Activated CD4-positive, alpha-beta T cell treated with anti-CD3 and anti-CD28 coated beads, Interleukin-2, amount 50 U/mL, for 1 hour (primary cell): ENCODE data around the gene NAT9.

ENCODE experiments used
- DNase-seq: peaks from one replicate; pipeline ENCODE4 v3.0.0-alpha.2; 2020

NAT9 gene

GRCh38 chr17:74804683-74805082, 28.5 kb upstream of the NAT9 start:
- DNase-seq: no peak

DNA sequence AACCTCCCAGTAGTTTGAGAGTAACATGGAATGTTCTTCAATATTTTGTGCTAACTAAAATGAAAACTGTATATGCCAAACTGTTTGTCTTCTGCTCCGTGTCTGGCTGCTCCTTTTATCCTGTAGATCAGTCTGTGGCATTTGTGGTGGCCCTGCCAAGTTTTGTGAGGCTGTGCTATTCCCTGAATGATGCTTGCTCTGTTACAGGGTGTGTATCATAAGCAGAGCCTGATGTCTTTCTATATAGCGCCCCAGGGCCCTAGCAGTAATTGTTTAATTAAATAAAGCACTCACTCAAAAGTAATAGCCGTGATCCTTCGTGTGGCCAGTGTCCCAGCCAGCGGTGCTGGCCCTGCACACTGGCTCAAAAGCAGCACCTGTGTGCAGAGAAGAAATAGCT, 27.8 kb upstream of the NAT9 start:
- no peak for DNase-seq

DNA sequence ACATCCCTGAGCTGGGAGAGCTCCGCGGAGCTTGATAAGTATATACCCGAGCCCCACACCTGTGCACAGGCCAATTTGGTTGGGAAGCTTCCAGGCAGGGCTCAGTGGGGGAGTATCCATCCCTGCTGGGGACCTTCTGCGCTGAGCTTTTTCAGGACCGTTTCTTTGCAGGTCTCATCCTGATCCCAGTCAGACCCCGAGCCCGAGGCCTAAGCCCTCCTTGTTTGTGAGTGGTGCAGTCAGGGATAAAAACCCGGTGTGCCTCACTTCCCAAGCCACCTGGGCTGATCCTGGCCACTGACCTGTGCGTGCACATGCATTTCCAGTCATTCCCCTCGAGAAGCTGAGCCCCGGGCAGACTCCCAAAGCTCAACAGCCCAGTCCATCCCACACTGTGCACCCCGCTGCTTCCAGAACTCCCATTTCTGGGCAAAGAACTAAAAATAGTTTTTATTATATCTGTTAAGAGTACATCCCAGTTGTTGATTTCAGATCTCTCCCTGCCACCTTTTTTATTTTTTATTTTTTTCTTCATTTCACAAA, 27.3 kb upstream of the NAT9 start:
- no peak for DNase-seq

DNA sequence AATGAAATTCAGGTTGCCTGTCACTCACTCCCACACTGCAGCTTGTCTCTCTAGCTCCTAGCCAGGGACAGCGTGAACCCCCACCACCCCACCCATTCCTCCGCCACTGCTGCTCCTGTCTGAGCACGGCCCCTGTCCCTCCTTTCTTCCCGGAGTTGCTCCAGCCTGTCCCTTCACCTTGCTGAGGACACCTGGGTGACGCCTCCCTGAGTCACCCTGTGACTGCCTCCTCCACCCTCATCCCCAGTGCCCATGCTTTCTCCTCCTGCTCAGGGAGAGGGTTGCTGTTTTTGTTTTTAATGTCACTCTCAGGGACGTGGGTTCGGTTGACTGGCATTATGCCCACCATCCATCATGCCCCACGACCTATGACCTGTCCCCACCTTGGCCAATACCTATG, 25.8 kb upstream of the NAT9 start:
- DNase-seq: no peak

DNA sequence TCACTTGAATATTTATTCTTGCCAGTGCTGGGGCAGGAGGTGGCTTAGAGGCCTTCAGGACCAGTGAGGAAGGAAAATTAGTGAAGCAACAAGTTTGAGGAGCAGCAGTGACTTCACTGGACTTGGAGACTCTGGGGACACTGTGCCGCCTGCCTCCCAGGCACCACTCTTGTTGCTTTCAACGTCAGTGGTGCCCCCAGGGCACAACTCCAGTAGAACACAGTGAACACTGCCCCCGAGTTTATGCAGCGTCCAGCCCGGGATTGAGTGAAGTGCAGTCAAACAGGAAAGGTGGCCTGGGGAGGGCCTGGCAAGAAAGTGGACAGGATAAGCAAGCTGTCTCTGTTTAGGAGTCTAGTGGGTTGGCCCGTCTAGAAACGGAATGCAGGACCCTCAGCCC, 24.4 kb upstream of the NAT9 start:
- DNase-seq: no peak

DNA sequence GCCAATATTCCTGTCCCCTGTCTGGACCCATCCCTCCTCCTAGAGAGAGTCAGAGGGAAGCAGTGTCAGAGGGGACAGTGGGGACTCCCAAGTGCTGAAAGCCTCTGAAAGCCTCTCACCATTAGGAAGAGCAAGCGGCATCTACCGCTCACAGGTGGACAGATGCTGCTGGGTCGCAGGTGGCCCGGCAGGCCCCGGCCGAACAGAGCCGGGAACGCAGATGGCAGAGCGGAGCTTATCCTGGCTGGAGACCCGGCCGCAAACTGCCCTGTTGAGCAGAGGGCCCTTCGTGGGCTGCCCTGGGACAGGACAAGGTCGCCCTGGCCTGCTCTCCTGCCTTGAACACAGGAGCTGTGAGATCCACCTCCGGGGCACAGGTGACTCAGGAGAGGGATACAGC, 23.0 kb upstream of the NAT9 start:
- DNase-seq: no peak

GRCh38 chr17:74798239-74798707, 22.1 kb upstream of the NAT9 start:
- no peak for DNase-seq

- DNase-seq: no peak
Measured at GRCh38 chr17:74797824-74798223, 21.7 kb upstream of the NAT9 start.

GRCh38 chr17:74796866-74797265, 20.7 kb upstream of the NAT9 start:
- DNase-seq: no peak

DNA sequence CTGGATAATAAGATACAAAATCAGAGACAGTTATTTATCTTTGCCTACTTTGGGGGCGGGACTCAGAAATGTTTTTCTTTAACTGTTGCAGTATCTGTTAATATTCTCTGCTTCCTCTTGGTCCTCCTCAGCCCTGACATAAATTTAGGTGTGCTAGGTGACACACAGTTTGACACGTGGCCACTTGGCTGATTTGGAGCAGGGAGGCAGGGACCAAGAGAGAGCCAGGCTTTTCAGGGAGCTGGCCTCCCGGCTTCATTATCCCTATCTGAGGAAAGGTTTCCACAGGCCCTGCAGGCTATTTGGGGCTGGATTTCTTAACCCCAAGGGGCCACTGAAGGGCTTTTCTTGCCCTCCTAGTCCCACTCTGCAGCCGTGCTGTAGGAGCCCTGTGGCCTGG, 20.1 kb upstream of the NAT9 start:
- no peak for DNase-seq

- no peak for DNase-seq
Measured at GRCh38 chr17:74795327-74796020, 19.3 kb upstream of the NAT9 start.

- DNase-seq: no peak
Measured at GRCh38 chr17:74792586-74793105, 16.5 kb upstream of the NAT9 start.

DNA sequence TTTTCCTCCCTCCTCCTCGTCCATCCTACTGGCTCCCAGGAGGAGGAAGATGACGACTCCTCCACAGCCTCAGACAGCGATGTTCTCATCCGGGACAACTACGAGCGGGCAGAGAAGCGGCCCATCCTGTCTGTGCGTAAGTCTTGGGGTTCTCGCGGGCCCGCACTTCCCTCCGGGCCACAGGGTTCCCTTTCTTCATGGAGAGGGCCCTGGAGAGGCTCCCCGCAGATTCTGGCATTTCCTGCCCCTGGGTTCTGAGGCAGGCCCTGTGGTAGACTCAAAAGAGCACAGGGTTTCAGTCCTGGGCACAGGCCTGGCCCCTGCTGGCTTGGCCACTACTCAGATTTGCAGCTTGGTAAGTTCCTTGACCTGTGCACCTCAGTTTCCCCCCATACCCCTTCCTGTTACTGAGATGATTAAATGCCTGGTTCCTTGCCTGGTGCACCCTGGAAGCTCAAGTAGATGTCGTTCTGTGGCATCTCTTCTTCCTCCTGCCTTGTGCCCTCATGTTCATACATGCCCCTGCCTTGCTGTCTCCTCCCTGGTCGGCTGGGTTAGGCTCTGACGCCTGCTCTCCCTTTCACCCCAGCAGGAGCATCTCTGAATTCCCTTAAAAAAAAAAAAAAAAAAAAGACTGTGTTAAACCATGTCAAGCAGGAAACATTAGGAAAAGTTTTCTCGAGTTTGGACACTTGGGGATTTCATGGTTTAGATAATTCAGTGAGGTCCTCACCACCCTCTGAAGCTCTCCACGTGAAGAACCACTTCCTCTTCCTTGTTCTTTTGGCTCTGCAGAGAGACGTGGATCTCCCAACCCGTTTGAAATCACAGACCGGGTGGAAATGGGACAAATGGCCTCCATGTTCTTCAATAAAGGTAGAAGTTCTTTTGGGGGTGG, 14.3 kb upstream of the NAT9 start:
- DNase-seq: no peak

DNA sequence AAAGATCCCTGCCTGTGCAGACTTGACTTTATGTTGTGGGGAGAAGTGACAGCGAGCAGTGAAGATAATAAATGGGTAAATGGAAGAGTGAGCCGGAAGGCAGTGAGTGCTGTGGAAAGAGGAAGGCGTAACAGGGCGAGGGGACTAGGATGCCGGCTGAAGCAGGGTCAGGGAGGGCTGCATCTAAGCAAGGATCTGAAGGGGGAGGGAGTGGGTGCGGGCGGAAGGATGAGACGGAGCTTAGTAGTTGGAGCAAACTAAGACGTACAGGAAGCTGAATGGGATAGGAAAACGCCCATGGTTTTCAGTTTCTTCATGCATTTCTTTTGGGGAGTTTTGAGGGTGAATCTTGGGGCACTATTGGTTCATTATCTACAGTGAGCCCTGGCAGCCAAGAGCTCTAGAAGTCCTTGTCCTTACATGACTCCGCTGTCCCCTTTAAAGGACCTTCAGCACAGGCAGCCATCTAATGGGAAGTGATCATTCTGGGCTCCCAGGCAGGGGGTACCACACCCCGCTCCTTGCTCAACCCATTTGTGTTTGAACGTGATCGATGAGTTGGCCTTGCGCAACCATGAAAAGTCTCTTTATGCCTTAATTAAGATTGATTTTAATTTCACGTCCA, 10.4 kb upstream of the NAT9 start:
- DNase-seq: no peak

DNA sequence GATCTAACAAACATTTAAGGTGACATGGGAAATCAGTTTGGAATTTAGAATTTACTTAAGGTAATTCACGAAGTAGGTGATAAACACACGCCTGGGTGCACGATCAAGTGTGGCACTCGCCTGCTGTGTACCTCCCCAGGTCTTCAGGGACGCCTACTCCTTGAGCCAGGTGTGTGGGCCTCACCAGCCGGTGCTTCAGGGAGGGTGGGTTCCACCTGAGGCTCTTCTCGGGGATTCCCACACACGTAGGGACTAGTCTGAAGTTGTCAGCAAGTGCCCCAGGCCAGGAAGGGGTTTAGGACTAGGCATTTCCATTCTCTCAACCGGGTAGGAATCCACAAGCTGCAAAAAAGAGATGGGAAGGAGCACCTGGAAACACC, 9.8 kb upstream of the NAT9 start:
- no peak for DNase-seq

GRCh38 chr17:74785096-74785980, 9.2 kb upstream of the NAT9 start:
- no peak for DNase-seq

DNA sequence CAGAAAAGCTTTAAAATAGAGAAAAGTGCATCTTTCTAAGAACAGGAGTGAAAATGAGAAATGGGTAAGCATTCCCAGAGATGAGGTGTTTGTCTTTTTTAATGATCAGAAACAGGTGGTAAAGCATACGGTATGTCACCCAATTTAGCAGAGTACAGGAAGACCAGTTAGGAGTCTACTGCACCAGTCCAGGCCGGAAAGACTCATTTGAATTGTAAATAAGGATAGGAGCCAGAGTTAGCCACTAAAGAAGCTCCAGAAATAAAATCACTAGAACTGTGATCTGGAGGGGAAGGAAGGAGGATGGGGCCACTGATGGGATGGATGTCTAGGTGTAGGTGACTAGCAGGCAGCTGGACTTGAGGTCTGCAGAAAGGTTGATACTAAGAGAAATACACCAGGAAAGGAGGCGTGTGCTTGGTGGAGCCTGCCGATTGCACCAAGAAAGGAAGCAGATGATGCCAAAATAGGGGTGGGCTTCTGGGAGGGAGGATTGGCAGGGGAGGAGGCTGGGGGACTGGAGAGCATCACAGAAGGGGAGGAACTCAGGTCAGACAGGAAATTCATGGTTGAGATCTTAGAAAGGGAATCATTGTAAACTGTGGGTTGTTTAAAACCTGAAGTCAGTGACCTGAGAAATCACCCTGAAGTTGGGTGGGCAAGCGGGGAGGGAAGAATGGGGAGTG, 8.1 kb upstream of the NAT9 start:
- no peak for DNase-seq

- DNase-seq: no peak
Measured at GRCh38 chr17:74782571-74782970, 6.4 kb upstream of the NAT9 start.

DNA sequence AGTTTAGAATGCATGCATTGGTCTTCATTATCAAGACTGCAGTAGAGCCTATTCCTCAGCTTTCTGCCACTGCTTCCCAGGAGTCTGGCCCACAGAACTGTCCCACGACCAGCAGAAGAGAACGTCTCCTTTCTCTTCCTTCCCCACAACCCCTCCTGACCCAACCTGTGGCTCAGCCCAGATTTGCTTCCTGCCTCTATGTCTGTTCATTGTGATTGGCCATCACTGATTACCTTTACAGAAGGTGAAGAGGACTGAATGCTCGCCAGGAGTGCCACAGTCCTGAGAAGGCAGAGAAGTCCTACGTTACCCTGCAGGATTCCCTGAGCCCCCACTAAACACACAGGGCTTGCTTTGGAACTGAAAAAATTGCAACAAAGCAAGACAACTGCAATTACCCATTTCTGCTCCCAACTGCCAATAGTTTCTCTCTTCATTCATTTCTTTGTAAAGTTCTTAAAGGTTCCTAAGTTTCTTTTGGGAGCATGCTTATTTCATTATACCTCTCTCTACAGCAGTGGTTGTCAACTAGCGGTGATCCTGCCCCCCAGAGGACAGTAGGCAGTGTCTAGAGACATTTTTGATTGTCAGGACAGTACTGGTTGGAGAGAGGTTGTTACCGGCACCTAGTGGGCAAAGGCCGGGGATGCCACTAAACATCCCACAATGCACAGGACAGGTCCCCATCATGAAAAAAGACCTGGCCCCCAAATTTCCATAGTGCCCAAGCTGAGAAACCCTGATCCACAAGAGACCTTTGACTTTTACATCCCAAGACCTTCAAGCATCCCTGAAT, 4.5 kb upstream of the NAT9 start:
- DNase-seq: no peak

DNA sequence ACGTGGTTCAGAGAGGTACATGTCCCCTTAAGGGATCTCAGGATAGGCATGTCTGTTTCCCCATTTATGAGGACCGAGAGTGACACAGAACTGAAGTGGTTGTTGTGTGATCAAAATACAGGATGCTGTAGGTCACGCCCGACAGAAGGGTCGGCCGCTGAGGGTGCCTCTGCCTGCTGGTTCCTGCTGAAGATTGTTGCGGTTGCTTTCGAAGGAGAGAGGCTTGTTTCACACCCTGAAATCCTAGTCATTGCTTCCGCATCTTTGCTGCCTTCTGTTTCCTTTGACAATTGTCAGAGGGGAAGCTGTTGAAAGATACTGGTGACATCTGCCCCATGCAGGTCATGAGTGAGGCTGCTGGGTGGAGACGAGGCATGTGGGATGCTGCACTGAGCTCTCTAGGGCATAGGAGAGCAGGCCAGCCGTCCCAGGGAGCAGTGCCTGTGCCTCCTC, 3.8 kb upstream of the NAT9 start:
- DNase-seq: peak; percentile 51

DNA sequence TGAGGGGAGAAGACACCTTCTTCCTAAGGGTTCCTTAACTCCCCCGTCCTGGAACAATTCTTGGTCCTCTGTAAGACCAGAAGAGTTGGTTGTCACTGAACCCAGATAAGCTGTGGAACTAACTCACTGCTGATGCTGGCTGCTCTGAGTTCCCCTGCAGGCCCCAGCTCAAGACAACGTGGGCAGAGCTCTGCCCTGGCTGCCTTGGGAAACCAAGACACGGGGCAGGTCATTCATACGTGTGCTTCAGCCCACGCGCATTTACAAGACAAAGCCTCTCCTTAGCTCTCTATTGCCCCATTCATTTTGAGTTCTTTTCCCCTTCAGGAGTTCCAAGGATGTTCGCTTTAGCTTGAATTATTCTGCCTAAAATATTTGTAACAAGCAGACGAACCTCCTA, 3.4 kb upstream of the NAT9 start:
- DNase-seq: no peak
